Right lobe of liver (tissue), 4 donors: ENCODE data around the gene MAML3.

ENCODE experiments used
- CTCF ChIP-seq, 4 donors: fragments of 200-600 bp in 3 of 4; fragments of 450-650 bp in 1 of 4; IDR thresholded peaks; one replicate each; pipeline versions ENCODE4 v1.5.1 to v1.8.0; 2016 to 2022; ENCODE audit warnings: antibody characterized with exemption in 4 of 4, mild to moderate bottlenecking in 2 of 4
- POLR2A ChIP-seq: fragments of 450-650 bp; IDR thresholded peaks from one replicate; pipeline ENCODE4 v1.6.1; 2017; ENCODE audit warnings: antibody characterized with exemption, mild to moderate bottlenecking
- donor health status: DM: no; HTN: no; CAD: no.
- donor health status: DM: no; HTN: no; CAD: no.
- donor health status: DM: no; HTN: yes; CAD: no.

DNA sequence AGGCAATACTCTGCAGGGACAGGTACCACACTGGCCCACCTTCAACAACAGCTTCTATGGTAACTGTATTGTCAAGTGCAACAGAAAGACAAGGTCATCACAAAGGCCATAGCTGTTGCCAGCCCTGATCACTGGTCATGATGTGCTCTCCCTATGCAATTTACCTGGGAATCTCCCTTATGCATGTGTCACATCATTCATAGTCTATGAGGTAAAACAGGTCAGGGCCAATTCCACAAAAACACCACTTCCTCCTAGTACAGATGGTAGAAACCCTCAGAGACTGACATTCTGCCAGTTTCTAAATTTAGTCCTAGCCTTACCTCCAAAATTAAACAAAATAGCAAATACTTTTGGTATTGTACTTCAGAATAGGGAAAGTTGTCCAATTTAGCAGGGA is 355.5 kb downstream of the MAML3 start:
- TF ChIP-seq CTCF (IDR thresholded peaks at IDR 0.05): no peak
- no peak for TF ChIP-seq POLR2A
